Skeletal muscle satellite cell (primary cell): ENCODE data around the gene IRF6.
A peak's percentile ranks its signal among the peaks of the same experiment; 100 is the strongest.

ENCODE experiments used
- H3K27me3 ChIP-seq: 2 replicates; pipeline ENCODE4 v1.7.0; 2013; ENCODE audit warnings: low read length; ENCODE audit not compliant: control insufficient read depth, insufficient read depth
- H3K36me3 ChIP-seq: 2 replicates; pipeline ENCODE4 v1.7.0; 2013; ENCODE audit warnings: mild to moderate bottlenecking, control low read depth, low read length; ENCODE audit not compliant: insufficient read depth
- H3K4me1 ChIP-seq: 2 replicates; pipeline ENCODE4 v1.7.0; 2013; ENCODE audit warnings: low read length; ENCODE audit not compliant: control insufficient read depth, insufficient read depth
- H3K4me2 ChIP-seq: 2 replicates; pipeline ENCODE4 v1.7.0; 2013; ENCODE audit warnings: mild to moderate bottlenecking, low read length
- H3K4me3 ChIP-seq: 2 replicates; pipeline ENCODE4 v1.7.0; 2013; ENCODE audit warnings: low read length
- H3K9ac ChIP-seq: 2 replicates; pipeline ENCODE4 v1.7.0; 2013; ENCODE audit warnings: mild to moderate bottlenecking, low read depth, low read length, moderate library complexity
- H3K9me3 ChIP-seq: replicated peaks from 2 replicates; pipeline ENCODE4 v1.7.0; 2013; ENCODE audit warnings: mild to moderate bottlenecking, control low read depth, low read length

Gene IRF6

DNA sequence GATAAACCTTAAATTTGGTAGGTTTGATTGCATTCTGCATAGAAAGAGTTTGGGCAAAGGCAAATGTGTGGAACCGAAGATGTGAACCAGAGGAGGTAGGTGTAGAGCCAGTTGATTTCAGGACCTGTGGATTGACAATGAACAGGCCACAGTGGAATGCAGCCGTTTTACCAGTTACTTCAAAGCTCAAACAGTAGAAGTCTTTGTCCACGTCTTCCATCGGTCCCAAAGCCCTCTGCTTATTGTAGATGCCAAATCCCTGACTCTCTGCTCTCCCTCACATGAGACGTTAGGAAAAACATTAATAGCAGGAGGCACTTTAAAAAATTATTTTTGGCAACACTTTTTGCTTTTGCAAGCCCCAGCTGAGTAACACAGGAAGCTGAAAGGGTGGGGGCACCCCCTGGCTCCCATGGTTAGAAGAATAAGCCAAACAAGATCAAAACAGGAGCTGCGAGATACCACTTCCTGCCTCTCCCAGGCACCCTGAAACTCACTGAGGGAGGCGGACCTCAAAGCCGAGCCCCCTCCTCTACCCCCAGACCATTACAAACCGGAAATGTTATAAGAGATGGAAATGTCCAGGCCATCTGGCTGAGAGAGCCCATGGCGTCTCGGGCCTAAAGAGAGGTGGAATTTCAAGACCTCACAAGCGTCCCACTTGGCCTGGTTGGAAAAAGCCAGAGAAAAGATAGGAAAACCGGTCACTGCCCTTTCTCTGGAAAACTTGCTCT lies 36.6 kb downstream of the IRF6 start:
- H3K9ac ChIP-seq, result peak overlapping the region; percentile 58
- peak overlapping the region; percentile 13 for H3K4me3 ChIP-seq
- H3K36me3 ChIP-seq, result no peaks in the 10 kb centered on the region
- H3K27me3 ChIP-seq, result no peaks in the 10 kb centered on the region
- H3K9me3 ChIP-seq, result no peaks in the 10 kb centered on the region
- peaks cover 20% of the 10 kb centered on the region for H3K4me1 ChIP-seq
- peak overlapping the region; percentile 53 for H3K4me2 ChIP-seq

DNA sequence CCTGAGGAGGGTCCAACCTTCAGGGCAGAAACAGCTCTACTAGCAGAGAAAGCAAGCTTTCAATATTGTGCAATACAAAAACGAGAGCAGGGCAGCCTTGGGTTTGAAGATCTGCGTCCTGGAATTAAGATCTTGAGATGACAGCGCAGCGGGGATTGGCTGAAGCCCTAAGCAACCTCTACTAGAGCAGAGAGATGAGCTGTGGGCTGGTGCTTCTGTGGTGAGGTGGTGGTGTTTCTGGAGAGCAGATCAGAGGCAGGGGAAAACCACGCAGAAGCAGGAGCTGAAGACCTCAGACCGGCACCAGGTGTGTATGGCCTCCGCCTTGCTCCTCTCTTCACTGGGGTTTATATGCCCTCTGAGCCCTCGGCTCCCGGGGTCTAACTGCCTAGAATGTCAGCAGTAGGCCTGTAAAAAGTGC lies 37.6 kb downstream of the IRF6 start:
- Histone ChIP-seq H3K9ac (no peak overlapping the region), H3K4me2 (no peak overlapping the region), H3K4me1 (peaks cover 20% of the 10 kb centered on the region), H3K27me3 (no peaks in the 10 kb centered on the region), H3K4me3 (no peak overlapping the region), H3K9me3 (no peaks in the 10 kb centered on the region), H3K36me3 (no peaks in the 10 kb centered on the region)

DNA sequence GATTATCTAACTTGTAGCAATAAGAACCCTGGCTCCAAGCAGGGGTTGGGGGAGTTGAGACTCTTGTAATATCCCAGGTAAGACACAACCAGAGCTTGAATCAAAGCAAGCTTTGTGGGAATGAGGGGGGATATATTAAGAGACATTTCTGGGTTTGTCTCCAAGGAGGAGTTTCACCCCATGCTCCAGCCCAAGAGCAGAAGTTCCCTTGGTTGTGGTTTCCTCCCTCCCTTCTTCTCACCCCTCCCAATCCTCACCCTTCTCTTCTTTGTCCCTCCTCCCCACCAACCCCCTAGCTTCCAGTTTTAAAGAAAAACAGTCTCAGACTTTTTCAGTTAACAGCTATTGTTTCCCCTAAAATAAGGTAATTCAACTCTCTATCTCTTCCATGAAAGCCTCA lies 38.2 kb downstream of the IRF6 start:
- peaks cover 20% of the 10 kb centered on the region for H3K4me1 ChIP-seq
- no peak overlapping the region for H3K4me2 ChIP-seq
- no peaks in the 10 kb centered on the region for H3K36me3 ChIP-seq
- no peaks in the 10 kb centered on the region for H3K9me3 ChIP-seq
- H3K9ac ChIP-seq, result no peak overlapping the region
- no peaks in the 10 kb centered on the region for H3K27me3 ChIP-seq
- H3K4me3 ChIP-seq, result no peak overlapping the region

DNA sequence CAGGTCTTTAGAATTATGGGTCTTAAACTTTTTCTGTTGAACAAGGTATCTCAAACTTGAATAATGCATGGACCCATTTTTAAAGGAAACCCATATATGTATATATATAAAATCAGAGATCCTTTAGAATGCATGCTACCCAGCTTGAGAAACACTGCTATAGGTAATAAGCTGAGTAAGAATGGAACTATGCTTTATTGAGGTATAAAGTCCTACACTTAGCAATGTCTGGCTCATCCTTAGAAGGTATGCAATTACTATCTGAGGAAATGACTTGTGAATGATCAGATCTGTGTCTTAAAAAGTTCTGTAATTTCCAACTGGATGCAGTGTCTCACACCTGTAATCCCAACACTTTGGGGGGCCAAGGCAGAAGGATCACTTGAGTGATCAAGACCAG lies 38.8 kb downstream of the IRF6 start:
- no peaks in the 10 kb centered on the region for H3K36me3 ChIP-seq
- no peak overlapping the region for H3K4me3 ChIP-seq
- no peaks in the 10 kb centered on the region for H3K9me3 ChIP-seq
- no peak overlapping the region for H3K9ac ChIP-seq
- no peaks in the 10 kb centered on the region for H3K27me3 ChIP-seq
- H3K4me2 ChIP-seq, result no peak overlapping the region
- H3K4me1 ChIP-seq, result peaks cover 20% of the 10 kb centered on the region

DNA sequence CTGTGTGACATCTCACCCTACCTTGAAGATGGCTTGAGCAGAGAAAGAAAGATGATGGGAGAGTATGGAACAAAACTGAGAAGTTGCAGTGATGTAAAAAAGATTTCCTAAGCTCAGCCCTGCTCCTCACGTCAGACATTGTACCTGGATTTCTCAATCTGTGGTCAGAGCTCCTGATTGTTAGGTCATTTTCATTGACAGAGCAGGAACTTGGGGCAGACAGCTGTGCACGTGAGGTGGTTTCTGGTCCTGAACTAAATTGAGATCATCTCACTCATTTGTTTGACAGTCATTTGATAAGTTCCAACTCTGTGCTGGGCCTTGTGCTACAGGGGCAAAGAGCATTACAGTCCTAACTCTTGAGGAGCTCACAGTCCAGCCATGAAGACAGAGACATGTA lies 39.9 kb downstream of the IRF6 start:
- no peak overlapping the region for H3K9ac ChIP-seq
- H3K27me3 ChIP-seq, result no peaks in the 10 kb centered on the region
- no peak overlapping the region for H3K4me3 ChIP-seq
- H3K9me3 ChIP-seq, result no peaks in the 10 kb centered on the region
- H3K4me1 ChIP-seq, result peaks cover 22% of the 10 kb centered on the region
- H3K4me2 ChIP-seq, result no peak overlapping the region
- H3K36me3 ChIP-seq, result no peaks in the 10 kb centered on the region

- H3K36me3 ChIP-seq, result no peaks in the 10 kb centered on the region
- H3K27me3 ChIP-seq, result peaks cover 25% of the 10 kb centered on the region
- no peak overlapping the region for H3K4me2 ChIP-seq
- H3K4me3 ChIP-seq, result no peak overlapping the region
- peaks cover 2% of the 10 kb centered on the region for H3K4me1 ChIP-seq
- H3K9ac ChIP-seq, result no peak overlapping the region
- no peaks in the 10 kb centered on the region for H3K9me3 ChIP-seq
Observed at GRCh38 chr1:209761011-209761635, 44.8 kb downstream of the IRF6 start.

GRCh38 chr1:209759829-209760359 lies 46.0 kb downstream of the IRF6 start:
- peaks cover 2% of the 10 kb centered on the region for H3K4me1 ChIP-seq
- no peak overlapping the region for H3K4me2 ChIP-seq
- H3K4me3 ChIP-seq, result no peak overlapping the region
- no peaks in the 10 kb centered on the region for H3K9me3 ChIP-seq
- no peak overlapping the region for H3K9ac ChIP-seq
- H3K36me3 ChIP-seq, result no peaks in the 10 kb centered on the region
- peaks cover 25% of the 10 kb centered on the region for H3K27me3 ChIP-seq

DNA sequence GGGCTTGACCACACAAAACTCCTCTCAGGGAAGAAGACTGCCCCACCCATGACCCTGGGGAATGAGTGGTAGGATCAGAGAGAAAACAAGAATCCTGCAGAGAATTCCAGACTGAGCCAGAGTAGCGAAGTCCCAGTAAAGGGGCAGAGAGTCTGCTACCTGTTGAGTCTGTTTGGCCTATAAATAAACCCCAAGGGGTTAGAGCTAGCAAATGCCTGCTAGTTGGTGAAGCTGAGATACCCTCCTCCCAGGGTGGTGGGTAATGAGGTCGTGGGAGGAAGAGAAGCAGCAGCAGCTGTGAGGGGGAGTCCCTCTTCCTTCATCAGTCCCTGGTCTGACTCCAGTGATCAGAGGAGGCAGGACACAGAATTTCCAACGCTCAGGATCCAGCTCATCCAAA lies 47.5 kb downstream of the IRF6 start:
- Histone ChIP-seq H3K4me3 (no peak overlapping the region), H3K9ac (no peak overlapping the region), H3K27me3 (peaks cover 25% of the 10 kb centered on the region), H3K4me1 (peaks cover 2% of the 10 kb centered on the region), H3K4me2 (no peak overlapping the region), H3K36me3 (no peaks in the 10 kb centered on the region), H3K9me3 (no peaks in the 10 kb centered on the region)

GRCh38 chr1:209756615-209757445 lies 49.1 kb downstream of the IRF6 start:
- no peaks in the 10 kb centered on the region for H3K36me3 ChIP-seq
- H3K9ac ChIP-seq, result no peak overlapping the region
- no peak overlapping the region for H3K4me3 ChIP-seq
- peaks cover 28% of the 10 kb centered on the region for H3K27me3 ChIP-seq
- H3K9me3 ChIP-seq, result no peaks in the 10 kb centered on the region
- no peak overlapping the region for H3K4me2 ChIP-seq
- peaks cover 2% of the 10 kb centered on the region for H3K4me1 ChIP-seq

GRCh38 chr1:209755926-209756614 lies 49.9 kb downstream of the IRF6 start, which contains the start of gene TRAF3IP3:
Gene TRAF3IP3, plus strand, starts transcription at chr1:209756053. Its CDS starts 3,987 bp downstream, at chr1:209760040.
- H3K4me1 ChIP-seq, result peaks cover under 1% of the 10 kb centered on the region
- peaks cover 28% of the 10 kb centered on the region for H3K27me3 ChIP-seq
- H3K4me3 ChIP-seq, result no peak within 1 kb of the TSS
- no peaks in the 10 kb centered on the region for H3K36me3 ChIP-seq
- no peak within 1 kb of the TSS for H3K9ac ChIP-seq
- no peak within 1 kb of the TSS for H3K4me2 ChIP-seq
- no peaks in the 10 kb centered on the region for H3K9me3 ChIP-seq

DNA sequence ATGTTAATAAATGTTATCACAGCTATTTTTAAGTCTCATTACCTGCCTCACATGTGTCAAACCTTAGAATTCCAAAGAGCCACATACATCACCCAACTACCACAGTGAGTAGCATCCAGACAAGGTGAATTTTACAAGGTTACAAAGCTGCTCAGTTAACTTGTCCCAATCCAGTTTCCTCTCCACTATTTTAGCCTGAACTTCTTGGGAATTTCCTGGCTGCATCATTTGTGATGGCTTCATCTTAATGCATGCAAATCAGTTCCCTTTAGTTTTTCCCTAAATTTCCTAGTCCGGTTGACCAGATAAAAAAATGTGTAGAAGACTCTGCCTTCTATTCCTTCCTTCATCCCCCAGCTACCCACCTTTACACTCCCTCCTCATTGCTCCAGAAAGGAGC lies 50.7 kb downstream of the IRF6 start:
- H3K9ac ChIP-seq, result no peak overlapping the region
- no peaks in the 10 kb centered on the region for H3K4me1 ChIP-seq
- no peak overlapping the region for H3K4me2 ChIP-seq
- peaks cover 28% of the 10 kb centered on the region for H3K27me3 ChIP-seq
- H3K9me3 ChIP-seq, result no peaks in the 10 kb centered on the region
- no peak overlapping the region for H3K4me3 ChIP-seq
- no peaks in the 10 kb centered on the region for H3K36me3 ChIP-seq
